Ovary (tissue), 9 donors: Measurements from ENCODE around the gene IFNAR2. TPM values are rescaled to one million over a fixed set of nuclear protein-coding genes. Genes with fewer than 3 reads are reported as not detected.

Experiments used
- DNase-seq, 5 donors: peaks; one replicate each; pipeline ENCODE4 v3.0.0-alpha.2; 2019 to 2020
- H3K27ac ChIP-seq, 2 donors: fragments of 200-600 bp; one replicate each; pipeline versions ENCODE4 v1.5.1 to v1.8.0; 2019 to 2022
- H3K27me3 ChIP-seq: fragments of 200-600 bp; one replicate; pipeline ENCODE4 v1.8.0; 2022
- H3K36me3 ChIP-seq: fragments of 200-600 bp; sonication (generic); one replicate; pipeline ENCODE4 v1.5.1; 2019
- H3K4me1 ChIP-seq: one replicate; pipeline ENCODE4 v1.8.1; 2013; ENCODE audit warnings: mild to moderate bottlenecking, moderate library complexity; ENCODE audit not compliant: insufficient read depth
- H3K4me3 ChIP-seq: fragments of 200-600 bp; sonication (generic); one replicate; pipeline ENCODE4 v1.5.1; 2017
- H3K9me3 ChIP-seq, 2 donors: fragments of 200-600 bp in 1 of 2; sonication (generic) in 1 of 2; one replicate each; pipeline versions ENCODE4 v1.5.1 to v1.8.1; 2013 to 2019; ENCODE audit warnings: mild to moderate bottlenecking in 1 of 2, moderate library complexity in 1 of 2
- EP300 ChIP-seq: sonication (generic); formaldehyde crosslinking; IDR thresholded peaks from one replicate; pipeline ENCODE4 v1.6.1; 2017; ENCODE audit warnings: antibody characterized with exemption
- POLR2A ChIP-seq: fragments of 450-650 bp; IDR thresholded peaks from one replicate; pipeline ENCODE4 v1.6.1; 2017; ENCODE audit warnings: antibody characterized with exemption, mild to moderate bottlenecking, moderate library complexity
- WGBS, 3 donors: extraction: QIAGEN DNeasy Blood & Tissue Kit in 1 of 3; methylation state at CpG; one replicate each; pipeline versions ENCODE4 v1.1.5 to v1.1.7; 2013 to 2017; 5-methylcytosine and 5-hydroxymethylcytosine counted together
- intact Hi-C, 4 donors: fragments of 100-400 bp; cut with DNase I; formaldehyde crosslinking; loops; one replicate each; pipeline versions ENCODE4 v1.11.0 to v1.15.1; 2022 to 2023
- polyA plus RNA-seq, 2 donors: library from polyadenylated mRNA; stranded (reverse); fragments of 200-250 nt in 1 of 2; fragments of 350-450 nt in 1 of 2; fragmentation: Illumina TruSeq in 1 of 2; extraction: RNeasy Lipid Tissue Mini Kit (QIAGEN cat#74804) in 1 of 2; gene quantifications; one replicate each; pipeline ENCODE4 v1.2.3, GENCODE V29; 2013 to 2014
- total RNA-seq, 7 donors: library from RNA; depleted of rRNA in 2 of 7; stranded (reverse); fragments of >200 nt in 2 of 7; fragmentation: NEBNext Ultra II Directional in 3 of 7; extraction: Animal tissue kit (Norgen Biotek cat#: 25700) in 3 of 7; gene quantifications; one replicate each; pipeline versions ENCODE4 v1.1.0 to v1.2.4, GENCODE V29; 2016 to 2023
- TF ChIP-seq, protein P1 (sequence below), 3 donors: fragments of 450-650 bp in 2 of 3; fragments of 200-600 bp in 1 of 3; IDR thresholded peaks; one replicate each; pipeline versions ENCODE4 v1.5.1 to v1.8.0; 2016 to 2022; ENCODE audit warnings: antibody characterized with exemption in 3 of 3, mild to moderate bottlenecking in 1 of 3
- donor health status: DM: no; HTN: no; CAD: no; lungs with moderate emphysema.
- donor health status: DM: no; HTN: no; CAD: no.
- donor health status: Bipolar disorder and iron deficiency.
- donor health status: DM: yes; HTN: yes; CAD: no.
- donor health status: DM: no; HTN: no; CAD: no.
- donor health status: DM: yes; HTN: yes; CAD: no.

Gene IFNAR2
- total and polyA plus RNA-seq, 9 donors: 10.8 to 30.4 (median 20.5) TPM

GRCh38 chr21:33244082-33244778 is 14.5 kb downstream of the IFNAR2 start:
- H3K4me3 ChIP-seq: no peak overlapping the region
- H3K36me3 ChIP-seq: no peaks in the 10 kb centered on the region
- TF ChIP-seq, protein P1, sequence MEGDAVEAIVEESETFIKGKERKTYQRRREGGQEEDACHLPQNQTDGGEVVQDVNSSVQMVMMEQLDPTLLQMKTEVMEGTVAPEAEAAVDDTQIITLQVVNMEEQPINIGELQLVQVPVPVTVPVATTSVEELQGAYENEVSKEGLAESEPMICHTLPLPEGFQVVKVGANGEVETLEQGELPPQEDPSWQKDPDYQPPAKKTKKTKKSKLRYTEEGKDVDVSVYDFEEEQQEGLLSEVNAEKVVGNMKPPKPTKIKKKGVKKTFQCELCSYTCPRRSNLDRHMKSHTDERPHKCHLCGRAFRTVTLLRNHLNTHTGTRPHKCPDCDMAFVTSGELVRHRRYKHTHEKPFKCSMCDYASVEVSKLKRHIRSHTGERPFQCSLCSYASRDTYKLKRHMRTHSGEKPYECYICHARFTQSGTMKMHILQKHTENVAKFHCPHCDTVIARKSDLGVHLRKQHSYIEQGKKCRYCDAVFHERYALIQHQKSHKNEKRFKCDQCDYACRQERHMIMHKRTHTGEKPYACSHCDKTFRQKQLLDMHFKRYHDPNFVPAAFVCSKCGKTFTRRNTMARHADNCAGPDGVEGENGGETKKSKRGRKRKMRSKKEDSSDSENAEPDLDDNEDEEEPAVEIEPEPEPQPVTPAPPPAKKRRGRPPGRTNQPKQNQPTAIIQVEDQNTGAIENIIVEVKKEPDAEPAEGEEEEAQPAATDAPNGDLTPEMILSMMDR (IDR thresholded peaks at IDR 0.05): no peak
- no peak for TF ChIP-seq POLR2A
- TF ChIP-seq EP300: no peak
- no peak overlapping the region for H3K27ac ChIP-seq
- intact Hi-C loops: no loop called here
- H3K4me1 ChIP-seq: no peaks in the 10 kb centered on the region
- H3K27me3 ChIP-seq: no peaks in the 10 kb centered on the region
- no peak for DNase-seq
- 60 to 71% (median 66%) methylated on average over 6 of the region's 6 CpGs for WGBS, 3 donors
- H3K9me3 ChIP-seq: no peaks in the 10 kb centered on the region

DNA sequence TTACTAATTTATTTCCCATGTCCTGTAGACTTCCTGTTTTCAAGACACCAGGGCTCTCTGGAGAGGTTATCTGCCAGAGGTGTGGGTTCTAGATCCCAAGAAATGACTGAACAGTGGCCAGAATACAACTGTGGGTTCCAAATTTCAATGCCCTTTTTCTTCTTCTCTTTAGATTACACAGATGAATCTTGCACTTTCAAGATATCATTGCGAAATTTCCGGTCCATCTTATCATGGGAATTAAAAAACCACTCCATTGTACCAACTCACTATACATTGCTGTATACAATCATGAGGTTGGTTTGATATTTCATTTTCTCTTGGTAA is 15.0 kb downstream of the IFNAR2 start:
- H3K4me3 ChIP-seq: no peak overlapping the region
- no peak for DNase-seq
- H3K4me1 ChIP-seq: no peaks in the 10 kb centered on the region
- no peak overlapping the region for H3K27ac ChIP-seq
- H3K9me3 ChIP-seq: no peaks in the 10 kb centered on the region
- H3K36me3 ChIP-seq: no peaks in the 10 kb centered on the region
- TF ChIP-seq EP300 (no peak), POLR2A (no peak)
- TF ChIP-seq, protein P1 (IDR thresholded peaks at IDR 0.05): no peak
- intact Hi-C loops: no loop called here
- H3K27me3 ChIP-seq: no peaks in the 10 kb centered on the region
- WGBS, 3 donors: 88 to 95% (median 92%) methylated on average over 2 of the region's 2 CpGs

- Histone ChIP-seq H3K4me1 (no peaks in the 10 kb centered on the region), H3K27ac (no peak overlapping the region), H3K9me3 (no peaks in the 10 kb centered on the region), H3K36me3 (no peaks in the 10 kb centered on the region), H3K27me3 (no peaks in the 10 kb centered on the region), H3K4me3 (no peak overlapping the region)
- no peak for TF ChIP-seq EP300
- TF ChIP-seq POLR2A: no peak
- TF ChIP-seq, protein P1 (IDR thresholded peaks at IDR 0.05): no peak
- intact Hi-C loops: no loop called here
- no peak for DNase-seq
- 92 to 94% (median 93%) methylated on average over 4 of the region's 4 CpGs for WGBS, 3 donors
These were observed 15.7 kb downstream of the IFNAR2 start for GRCh38 chr21:33245289-33245918.

DNA sequence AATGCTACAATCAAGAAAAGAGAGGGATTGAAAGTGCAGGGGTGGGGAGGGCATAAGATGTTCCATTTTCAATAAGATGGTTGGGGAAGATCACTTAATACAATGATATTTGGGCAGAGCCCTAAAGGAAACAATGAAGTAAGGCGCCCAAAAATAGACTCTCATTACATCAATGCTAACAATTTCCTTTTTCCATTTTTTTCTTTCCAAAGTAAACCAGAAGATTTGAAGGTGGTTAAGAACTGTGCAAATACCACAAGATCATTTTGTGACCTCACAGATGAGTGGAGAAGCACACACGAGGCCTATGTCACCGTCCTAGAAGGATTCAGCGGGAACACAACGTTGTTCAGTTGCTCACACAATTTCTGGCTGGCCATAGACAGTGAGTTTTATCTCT is 16.8 kb downstream of the IFNAR2 start:
- Histone ChIP-seq H3K27ac (no peak overlapping the region), H3K36me3 (no peaks in the 10 kb centered on the region), H3K4me3 (no peak overlapping the region), H3K27me3 (no peaks in the 10 kb centered on the region), H3K4me1 (no peaks in the 10 kb centered on the region), H3K9me3 (no peaks in the 10 kb centered on the region)
- intact Hi-C loops: no loop called here
- DNase-seq: no peak
- 94 to 96% (median 94%) methylated on average over 5 of the region's 5 CpGs for WGBS, 3 donors
- no peak for TF ChIP-seq EP300
- no peak for TF ChIP-seq POLR2A
- TF ChIP-seq, protein P1 (IDR thresholded peaks at IDR 0.05): no peak
